GM18508 (cell line): Measurements from ENCODE around the gene BABAM2.
"Not testable (repeated sequence)": the region's sequence is repeated elsewhere in the genome, so short reads cannot be mapped to it uniquely, and the experiment has no call there.

ENCODE experiments used
- ATAC-seq: cut with Tn5 transposase; IDR thresholded peaks from one replicate; pipeline ENCODE4 v1.9.1; 2021; ENCODE audit warnings: moderate number of reproducible peaks; ENCODE audit not compliant: insufficient read depth, unreplicated experiment

The BABAM2 gene

DNA sequence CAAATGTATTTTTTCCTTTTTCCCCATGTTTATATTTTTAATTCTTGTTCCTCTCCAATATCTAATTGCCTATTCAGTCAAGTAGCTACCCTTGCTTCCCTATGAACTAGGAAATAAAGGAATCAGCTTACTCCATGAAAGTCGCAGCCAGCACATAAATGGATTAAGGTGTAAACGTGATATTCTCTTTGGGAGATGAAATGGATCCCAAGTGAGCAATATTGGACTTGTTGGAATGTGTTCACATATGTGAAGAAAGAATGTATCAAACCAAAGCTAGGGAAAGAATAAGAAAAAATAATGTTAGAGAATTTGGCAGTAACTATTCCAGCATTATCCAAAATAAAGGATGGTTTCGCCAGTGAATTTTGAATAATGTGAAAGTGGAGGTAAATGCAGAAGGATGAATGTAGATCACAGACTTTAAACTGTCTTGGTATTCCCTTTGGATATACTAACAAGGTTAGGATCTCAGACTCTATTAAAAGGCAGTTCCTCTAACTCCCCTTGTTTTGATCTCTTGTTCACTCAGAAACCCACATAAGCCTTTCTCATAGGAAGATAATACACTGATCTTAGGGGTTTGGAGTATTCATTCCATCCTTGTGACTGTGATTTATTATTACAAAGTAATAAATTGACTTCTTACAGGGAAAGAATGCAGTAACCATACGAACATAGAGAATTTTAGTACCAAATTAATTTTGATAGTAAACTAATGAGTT, 208.1 kb downstream of the BABAM2 start:
- no peak for ATAC-seq

DNA sequence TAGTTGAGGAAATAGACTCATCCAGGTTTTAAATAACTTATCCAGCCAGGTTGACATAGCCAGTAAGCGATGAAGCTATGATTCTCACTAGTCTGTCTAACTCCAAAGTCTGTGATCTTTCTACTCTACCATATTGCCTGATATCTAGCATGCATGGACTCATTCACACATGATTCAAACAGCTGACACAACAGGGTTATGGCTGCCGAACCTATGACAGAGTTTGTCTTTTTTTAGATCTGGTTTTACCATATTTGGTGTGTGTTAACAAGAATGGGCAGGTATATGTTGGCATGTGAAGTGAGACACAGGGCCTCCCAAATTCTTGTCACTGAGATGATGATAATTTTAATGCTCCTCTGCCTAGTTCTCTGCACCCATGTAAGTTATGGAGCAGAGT, 210.6 kb downstream of the BABAM2 start:
- no peak for ATAC-seq

DNA sequence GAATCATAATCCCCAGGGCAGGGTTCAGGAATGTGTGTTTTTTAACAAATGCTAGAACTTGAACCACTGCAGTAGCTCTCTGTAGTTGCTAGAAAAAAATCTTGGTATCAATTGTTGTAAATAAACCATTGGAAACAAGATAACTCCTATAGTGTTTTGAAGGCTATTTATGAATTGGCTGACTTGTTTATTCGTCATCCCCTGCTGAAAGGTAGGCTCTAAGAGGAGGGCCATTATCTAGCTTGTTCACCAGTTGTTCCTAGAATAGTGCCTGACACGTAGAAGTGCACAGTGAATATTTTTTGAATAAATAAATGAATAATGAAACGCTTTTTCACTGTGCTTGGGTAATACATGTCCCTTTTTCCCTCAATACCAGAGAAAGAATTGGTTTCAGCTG, 211.4 kb downstream of the BABAM2 start:
- ATAC-seq: no peak

DNA sequence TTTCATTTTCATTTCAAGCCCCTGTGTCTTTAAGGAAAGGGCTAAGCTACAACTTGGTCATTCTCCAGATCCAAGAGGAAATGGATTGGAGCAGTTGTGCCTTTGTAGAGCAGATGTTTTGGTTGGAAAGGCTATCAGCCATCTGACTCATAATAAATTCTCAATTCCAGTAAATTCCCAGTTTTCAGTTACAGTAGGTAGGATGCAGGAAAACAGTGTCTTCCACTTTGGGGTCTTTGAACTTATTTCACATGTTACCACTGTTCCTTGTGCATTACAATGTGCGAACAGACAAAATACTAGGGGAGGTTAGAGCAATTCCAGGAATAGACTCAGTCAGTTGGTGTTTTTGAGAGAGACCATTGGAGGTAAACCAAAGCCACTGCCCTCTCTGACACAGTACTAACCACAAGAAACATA, 211.9 kb downstream of the BABAM2 start:
- ATAC-seq: no peak

DNA sequence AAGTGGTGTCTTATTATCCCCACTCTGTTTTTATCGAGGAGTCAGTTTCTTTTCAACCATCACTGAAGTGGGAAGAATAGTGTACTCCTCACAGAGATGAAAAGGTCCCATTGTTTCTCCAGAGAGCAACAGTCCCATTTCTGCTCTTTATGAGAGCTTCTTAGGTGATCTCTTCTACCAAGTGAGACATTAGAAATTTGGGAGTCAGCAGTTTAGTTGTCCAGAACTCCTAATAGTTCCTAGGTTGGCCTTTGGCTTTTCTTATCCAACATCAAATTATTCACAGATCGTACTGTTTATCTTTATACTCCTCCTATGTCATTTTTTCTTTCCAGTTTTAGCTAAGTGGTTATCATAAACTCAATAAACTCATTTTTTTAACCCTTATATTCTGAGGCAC, 213.1 kb downstream of the BABAM2 start:
- no peak for ATAC-seq

DNA sequence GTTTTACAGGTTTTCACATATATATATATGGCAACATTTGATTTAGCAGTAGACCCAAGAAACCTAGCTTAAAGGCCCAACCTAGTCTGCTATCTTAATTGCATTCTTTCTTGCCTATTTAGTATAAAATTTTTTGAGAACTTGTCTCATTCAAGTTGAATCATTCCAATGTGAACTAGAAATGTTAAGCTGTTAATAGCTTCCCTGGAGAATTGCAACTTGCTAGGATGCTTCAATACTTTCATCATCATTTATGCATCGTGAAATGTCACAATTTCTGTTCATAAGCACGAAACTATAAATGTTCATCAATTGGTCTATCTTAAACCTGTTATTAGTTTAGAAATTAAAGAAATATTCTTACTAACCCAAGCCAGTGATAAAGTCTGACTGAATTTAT, 217.6 kb downstream of the BABAM2 start:
- no peak for ATAC-seq

DNA sequence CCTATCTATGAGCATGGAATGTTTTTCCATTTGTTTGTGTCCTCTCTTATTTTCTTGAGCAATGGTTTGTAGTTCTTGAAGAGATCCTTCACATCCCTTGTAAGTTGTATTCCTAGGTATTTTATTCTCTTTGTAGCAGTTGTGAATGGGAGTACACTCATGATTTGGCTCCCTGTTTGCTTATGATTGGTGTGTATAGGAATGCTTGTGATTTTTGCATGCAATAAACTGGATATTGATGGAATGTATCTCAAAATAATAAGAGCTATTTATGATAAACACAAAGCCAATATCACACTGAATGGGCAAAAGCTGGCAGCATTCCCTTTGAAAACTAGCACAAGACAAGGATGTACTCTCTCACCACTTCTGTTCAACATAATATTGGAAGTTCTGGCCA, 223.2 kb downstream of the BABAM2 start:
- ATAC-seq: not testable (repeated sequence)

DNA sequence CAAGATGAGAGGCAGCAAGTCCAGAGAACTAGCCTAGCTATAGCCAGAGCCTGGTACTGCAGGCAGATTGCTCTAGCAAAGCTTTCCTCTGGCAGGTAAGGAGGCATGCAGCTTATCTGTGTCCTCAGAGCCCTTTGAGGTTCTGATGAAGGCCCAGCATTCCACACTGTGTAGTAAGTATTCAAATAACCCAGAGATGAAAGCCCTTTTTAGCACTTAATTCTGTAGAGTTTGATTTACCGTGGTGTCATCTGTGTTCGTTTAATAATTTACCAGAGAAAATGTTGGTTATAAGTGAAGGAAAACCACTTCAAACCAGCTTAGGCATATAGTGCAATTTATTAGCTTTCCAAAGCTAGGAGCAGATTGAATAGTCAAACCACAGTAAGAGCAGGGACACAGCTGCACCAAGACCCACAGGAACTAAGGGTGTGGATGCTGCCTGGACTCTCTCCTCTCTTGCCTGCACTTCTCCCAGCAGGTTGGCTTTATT, 226.6 kb downstream of the BABAM2 start:
- ATAC-seq: no peak

DNA sequence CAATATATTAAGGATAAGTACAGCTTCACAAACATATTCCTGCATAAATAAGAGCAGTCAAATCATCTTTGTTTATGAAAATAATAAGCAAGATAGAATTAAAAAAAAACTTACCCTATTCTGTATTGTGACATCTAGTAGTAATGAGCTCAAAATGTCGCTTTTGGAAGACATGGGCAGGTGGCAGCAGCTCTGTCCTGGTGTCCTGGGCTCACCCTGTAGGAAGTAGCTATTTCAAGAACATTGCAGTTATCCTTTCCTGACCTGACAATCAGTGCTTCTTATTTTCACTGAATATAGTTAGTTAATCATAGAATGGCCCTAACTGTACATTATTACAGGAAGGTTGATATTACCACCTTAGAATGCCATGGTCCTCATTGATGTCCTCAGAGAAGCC, 229.1 kb downstream of the BABAM2 start:
- no peak for ATAC-seq

DNA sequence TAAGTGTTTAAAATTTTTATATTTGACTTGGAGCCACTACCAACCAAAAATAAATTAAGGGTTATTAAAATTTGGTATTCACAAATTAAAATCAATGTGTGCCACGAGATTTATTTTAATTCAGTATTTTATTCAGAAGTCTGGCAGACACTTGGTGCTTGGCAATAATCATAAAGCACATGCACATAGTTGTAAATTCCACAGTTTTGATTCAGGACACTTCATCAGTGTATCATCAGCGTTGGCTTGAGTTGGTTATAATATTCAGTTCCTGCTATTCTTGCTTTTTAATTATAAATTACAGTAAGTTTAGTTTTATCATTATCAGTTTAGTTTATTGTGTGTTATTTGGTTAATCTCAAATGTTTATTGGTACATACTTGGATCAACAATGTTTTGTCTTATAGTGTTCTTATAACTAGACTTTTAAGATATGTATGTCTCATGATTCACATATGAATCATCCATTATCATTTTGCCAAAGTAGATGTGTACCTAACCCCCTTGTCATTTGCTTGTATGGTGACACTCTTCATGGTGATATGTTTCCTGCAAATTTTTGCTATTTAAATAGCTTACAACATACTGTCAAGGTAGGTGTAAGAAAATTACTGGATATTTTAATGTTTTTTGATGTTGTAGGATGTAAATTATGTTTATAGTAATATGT, 237.9 kb downstream of the BABAM2 start:
- ATAC-seq: no peak

DNA sequence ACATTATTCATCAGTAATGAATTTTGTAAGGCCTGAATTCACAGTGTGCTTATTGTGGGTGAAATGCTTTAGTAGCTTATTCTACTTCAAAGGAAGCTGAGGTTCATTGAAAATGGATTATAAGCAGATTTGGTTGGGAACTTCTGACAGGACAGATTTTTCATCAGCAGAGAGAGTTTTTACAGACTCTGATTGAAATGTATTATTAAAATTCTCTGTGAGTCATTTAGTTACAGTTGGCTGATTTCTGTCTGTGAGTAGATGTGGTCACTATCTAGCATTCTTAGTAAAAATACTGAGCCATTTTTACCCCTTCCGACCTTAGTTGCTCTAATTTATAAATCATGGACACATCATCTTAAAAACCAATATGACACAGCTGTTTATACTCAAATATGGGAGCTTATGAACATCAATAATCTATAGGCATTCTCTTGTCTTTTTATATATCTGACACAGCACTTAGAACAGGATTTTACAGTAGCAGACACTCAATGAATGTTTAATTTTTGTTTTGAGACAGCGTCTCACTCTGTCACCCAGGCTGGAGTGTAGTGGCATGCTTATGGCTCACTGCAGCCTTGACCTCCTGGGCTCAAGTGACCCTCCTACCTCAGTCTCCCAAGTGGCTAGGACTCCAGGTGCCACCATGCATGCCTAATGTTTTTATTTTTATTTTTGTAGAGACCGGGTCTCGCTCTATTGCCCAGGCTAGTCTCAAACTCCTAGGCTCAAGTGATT, 239.6 kb downstream of the BABAM2 start:
- ATAC-seq: no peak

DNA sequence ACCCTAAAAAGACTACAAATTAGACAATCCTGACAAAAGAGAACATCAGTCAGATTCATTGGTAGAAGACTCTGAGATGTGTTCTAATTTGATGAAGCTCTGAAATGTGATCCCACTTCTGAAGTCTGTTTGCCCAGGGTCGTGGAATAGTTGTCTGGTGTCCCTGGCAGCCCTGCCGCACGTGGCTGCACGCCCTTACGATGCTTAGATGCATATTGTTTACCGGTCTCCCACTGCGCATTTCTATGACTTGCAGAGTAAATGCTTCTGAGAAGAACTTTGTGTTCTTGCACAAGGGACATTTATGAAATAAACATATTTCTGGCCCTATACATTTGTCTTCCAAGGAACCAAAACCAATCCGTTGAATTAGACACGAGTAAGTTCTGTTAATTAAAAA, 243.2 kb downstream of the BABAM2 start:
- no peak for ATAC-seq

DNA sequence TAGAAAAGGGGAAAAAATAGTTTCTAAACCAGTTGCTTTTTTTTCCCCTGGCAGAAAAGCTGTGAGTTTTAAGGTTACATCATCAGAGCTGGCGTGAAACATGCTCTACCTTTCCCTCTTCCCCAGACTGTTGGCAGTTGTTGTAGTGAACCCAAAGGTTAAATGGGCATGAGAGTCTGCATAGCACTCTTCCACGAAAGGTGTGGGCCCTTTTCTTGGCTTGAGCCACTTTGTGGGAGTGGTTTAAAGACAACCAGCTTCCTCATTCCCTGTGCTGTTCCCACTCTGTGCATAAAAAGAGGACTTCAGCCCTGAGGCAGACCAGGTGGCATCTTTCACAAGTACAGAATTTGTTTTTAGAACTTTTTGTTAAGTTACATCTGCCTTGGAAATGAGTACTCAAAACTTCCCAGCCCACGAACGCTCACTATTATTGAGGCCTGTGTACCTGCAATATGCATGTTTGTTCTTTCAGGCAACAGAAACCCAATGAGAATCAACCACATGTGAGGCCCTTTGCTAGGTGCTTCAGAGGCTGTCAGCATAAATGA, 243.8 kb downstream of the BABAM2 start:
- ATAC-seq: no peak

DNA sequence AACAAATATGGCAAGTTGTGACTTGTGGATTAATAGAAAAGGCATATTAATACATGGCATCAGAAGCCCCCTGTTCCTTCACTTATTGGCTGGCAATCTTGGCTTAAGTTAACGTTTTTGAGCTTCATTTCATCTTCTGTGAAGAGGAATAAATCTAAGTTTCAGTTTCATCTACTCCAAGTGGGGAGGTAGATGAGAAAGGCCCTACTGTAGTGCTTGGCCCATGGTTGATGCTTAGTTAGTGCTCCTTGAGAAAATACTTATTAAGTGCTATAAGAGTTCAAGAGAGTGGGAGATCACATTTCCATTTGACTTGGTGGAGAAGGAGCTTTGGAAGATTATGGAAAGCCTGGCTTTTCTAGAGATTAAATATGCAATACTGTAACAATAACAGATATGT, 244.3 kb downstream of the BABAM2 start:
- no peak for ATAC-seq

DNA sequence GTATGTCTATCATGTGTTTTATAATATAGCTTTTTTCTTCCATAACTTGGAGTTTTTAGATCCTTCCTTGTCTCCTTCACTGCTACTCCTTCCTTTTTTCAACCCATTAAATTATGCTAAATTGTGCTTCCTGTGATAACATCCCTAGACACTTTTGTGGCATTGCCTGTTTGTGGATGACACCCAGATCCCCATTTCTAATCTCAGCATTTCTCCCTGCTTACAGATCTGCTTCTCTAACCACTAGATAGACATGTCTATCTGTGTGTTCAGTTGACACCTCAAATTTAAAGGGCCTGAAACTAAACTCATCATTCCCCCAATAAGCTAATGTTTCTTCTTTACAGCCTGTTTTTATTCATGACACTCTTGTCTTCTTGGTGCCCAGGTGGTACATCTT, 244.8 kb downstream of the BABAM2 start:
- no peak for ATAC-seq

DNA sequence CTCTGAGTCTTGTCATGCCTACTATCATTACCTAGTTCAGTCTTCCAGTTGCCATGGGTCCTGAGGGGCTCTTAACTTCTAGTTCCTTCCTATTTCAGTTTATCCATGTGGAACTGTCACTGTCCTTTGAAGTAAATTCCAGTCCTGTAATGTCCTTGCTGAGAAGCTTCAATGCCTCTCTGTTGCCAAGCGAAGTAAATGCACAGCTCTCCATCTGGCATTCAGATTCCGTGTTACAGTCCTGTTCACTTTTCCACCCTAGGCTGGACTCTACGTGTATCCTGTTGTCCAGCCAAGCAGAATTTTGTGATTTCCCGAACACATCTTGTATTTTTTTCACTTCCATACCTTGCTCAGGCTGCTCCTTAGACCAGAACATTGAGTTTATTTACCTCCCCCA, 245.3 kb downstream of the BABAM2 start:
- no peak for ATAC-seq

DNA sequence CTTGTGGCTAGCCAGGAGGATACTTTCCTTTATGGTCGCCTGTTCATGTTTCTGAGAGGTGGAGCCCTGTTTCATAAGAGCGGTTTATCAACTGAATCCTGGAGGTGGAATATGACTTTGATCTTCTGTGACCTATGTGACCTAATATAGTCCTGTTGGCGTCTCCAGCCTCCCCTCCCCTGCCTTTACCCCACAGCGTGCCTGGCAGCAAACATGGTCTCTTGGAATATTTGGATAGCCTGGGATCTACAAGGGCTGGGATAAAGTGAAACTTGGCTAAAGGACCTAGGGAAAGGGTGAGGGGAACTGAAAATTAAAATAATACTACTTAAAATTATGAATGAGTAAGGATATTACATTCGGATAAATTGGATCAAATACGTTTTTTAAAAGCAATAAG, 246.0 kb downstream of the BABAM2 start:
- ATAC-seq: no peak

DNA sequence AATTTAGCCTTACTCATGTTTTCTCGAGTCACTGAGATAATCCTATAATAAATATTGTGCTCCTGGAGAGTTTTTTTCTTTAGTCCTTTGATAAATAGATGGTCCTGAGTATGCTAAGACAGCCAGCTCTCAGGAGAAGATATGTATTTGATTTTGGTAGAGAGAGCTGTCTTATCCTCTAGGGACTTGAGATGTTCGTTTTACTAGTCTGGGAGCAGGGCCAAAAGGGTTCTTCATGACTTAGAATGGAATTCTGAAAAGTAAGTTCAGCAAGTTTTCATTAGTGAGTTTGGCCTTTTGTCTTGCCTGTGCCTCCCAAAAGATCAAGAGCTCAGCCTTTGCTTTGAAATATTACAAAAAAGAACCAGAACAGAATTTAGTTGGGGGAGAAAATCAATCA, 246.7 kb downstream of the BABAM2 start:
- ATAC-seq: no peak

DNA sequence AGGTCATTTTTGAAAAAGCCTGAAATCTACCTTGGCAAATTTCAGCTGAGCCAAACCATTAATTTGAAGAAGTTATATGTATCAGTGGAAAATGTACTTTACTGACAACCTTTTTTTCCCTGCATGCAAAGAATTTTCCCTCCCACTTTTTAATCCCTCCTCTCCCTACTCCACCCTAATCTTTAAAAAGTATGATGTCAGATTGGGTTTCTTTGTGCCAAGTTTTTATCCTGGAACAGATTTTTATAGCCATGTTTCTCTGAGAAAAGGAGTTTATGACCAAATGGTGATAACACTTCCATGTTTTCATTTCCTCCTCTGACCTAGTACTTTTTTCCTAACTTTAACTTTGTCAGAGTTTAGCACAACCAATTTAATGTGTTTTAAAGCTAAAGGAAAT, 251.9 kb downstream of the BABAM2 start:
- ATAC-seq: no peak

DNA sequence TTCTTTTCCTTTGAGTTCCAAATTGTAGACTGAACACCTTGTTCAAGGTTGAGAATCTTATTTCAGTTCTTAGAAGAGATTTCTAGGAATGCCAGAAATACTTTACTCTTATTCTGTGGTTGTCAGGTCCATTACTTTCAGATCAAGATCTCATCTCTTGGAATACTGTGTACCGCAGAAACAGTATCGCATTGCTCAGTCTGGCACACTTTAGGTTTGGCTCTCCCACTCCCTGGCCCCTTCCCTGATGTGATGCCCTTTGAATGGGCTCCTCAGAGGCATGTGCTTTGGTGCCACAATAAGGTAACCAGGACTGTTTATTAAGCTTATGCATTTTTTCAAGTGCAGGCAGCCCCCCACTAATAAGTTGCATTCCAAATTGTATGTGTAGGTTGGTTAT, 257.5 kb downstream of the BABAM2 start:
- no peak for ATAC-seq

DNA sequence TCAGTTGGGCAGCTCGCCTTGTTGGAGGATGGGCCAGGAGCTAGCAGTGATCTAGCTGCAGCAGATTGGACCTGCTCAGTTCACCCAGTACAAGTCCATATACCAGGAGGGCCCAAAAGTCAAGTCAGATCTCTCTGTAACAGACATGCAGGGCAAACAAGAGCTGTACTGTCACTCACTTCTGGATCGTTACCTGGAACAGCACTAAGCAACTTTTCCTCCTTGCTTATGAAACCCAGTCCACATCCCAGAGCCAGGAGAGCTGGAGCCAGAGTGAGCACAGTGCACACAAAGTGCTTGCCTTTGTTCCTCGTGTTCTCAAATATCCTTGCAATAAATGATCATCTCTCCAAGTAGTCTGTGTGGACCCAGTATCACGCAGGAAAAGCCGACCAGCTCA, 258.0 kb downstream of the BABAM2 start:
- no peak for ATAC-seq
